ENCODE data around the gene NUAK1.

GRCh38 chr12:106108185-106108835 is 30.4 kb downstream of the NUAK1 start:
- no peak for TF ChIP-seq CTCF (IDR thresholded peaks at IDR 0.05)
- no peak for TF ChIP-seq EP300 (IDR thresholded peaks at IDR 0.05)
- TF ChIP-seq POLR2A (IDR thresholded peaks at IDR 0.05; ENCODE audit: low read depth): no peak
